Neutrophil (primary cell): ENCODE data around the gene UBE2C.

Source experiments
- H3K27ac ChIP-seq: fragments of 200-600 bp; sonication (generic); 2 replicates; pipeline ENCODE4 v1.5.1; 2016; ENCODE audit warnings: mild to moderate bottlenecking, moderate library complexity
- H3K27me3 ChIP-seq: fragments of 200-600 bp; sonication (generic); 2 replicates; pipeline ENCODE4 v1.6.0; 2016; ENCODE audit warnings: mild to moderate bottlenecking
- H3K36me3 ChIP-seq: fragments of 200-600 bp; sonication (generic); 2 replicates; pipeline ENCODE4 v1.5.1; 2017
- H3K4me1 ChIP-seq, 2 experiments: fragments of 200-600 bp in 1 of 2; sonication (generic) in 1 of 2; 1 replicate in 1 of 2; 2 replicates in 1 of 2; pipeline versions ENCODE4 v1.5.1 to v1.6.1; 2013 to 2016; ENCODE audit warnings: low read depth in 1 of 2, low read length in 1 of 2, mild to moderate bottlenecking in 1 of 2, moderate library complexity in 1 of 2; ENCODE audit not compliant: control insufficient read depth in 1 of 2, insufficient read depth in 1 of 2
- H3K4me3 ChIP-seq, 2 experiments: fragments of 200-600 bp in 1 of 2; sonication (generic) in 1 of 2; 1 replicate in 1 of 2; 2 replicates in 1 of 2; pipeline ENCODE4 v1.5.1; 2013 to 2016; ENCODE audit warnings: low read depth in 1 of 2, low read length in 1 of 2, mild to moderate bottlenecking in 1 of 2, moderate library complexity in 1 of 2
- H3K9me3 ChIP-seq: fragments of 200-600 bp; sonication (generic); 2 replicates; pipeline ENCODE4 v1.5.1; 2016
- TF ChIP-seq, protein P1 (sequence below): fragments of 200-600 bp; sonication (generic); IDR thresholded peaks from 2 replicates; pipeline ENCODE4 v1.5.1; 2016; ENCODE audit warnings: antibody characterized with exemption

Gene UBE2C

DNA sequence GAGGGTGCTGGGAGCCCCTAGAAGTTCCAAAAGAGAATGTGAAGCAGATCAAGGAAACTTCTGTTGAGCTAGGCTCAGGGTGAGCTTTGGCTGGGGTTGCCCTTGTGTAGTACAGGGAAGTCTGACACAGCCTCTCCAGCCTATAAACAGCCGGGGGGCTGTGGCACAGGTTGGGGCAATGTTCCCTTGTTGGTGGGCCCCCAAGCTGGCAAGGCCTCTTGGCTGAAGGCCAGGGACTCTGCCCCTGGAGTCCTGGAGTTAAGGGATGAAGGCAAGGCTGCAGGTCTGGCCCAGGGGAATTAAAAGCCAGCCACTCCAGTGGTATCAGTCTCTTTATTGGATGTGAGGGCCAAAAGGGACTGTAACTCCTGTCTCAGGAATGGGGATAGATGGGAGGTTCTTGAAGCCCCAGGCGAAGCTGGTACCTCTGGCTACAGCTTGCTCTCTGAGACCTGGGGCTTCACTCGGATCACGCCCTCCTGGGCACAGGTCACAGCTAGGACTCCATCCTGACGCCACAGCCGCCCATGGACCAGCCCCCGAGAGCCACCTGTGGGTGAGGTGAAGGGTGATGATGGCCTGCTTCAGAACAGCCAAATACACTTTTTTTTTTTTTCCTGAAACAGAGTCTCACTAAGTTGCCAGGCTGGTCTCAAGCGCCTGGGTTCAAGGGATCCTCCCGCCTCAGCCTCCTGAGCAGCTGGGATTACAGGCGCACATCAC lies 29.1 kb downstream of the UBE2C start:
- Histone ChIP-seq H3K27ac (peak overlapping the region; percentile 54), H3K4me1 (no peaks in the 10 kb centered on the region), H3K36me3 (peaks cover 72% of the 10 kb centered on the region), H3K9me3 (no peaks in the 10 kb centered on the region), H3K4me3 (no peak overlapping the region), H3K27me3 (no peaks in the 10 kb centered on the region)
- TF ChIP-seq, protein P1, sequence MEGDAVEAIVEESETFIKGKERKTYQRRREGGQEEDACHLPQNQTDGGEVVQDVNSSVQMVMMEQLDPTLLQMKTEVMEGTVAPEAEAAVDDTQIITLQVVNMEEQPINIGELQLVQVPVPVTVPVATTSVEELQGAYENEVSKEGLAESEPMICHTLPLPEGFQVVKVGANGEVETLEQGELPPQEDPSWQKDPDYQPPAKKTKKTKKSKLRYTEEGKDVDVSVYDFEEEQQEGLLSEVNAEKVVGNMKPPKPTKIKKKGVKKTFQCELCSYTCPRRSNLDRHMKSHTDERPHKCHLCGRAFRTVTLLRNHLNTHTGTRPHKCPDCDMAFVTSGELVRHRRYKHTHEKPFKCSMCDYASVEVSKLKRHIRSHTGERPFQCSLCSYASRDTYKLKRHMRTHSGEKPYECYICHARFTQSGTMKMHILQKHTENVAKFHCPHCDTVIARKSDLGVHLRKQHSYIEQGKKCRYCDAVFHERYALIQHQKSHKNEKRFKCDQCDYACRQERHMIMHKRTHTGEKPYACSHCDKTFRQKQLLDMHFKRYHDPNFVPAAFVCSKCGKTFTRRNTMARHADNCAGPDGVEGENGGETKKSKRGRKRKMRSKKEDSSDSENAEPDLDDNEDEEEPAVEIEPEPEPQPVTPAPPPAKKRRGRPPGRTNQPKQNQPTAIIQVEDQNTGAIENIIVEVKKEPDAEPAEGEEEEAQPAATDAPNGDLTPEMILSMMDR, result no peak

DNA sequence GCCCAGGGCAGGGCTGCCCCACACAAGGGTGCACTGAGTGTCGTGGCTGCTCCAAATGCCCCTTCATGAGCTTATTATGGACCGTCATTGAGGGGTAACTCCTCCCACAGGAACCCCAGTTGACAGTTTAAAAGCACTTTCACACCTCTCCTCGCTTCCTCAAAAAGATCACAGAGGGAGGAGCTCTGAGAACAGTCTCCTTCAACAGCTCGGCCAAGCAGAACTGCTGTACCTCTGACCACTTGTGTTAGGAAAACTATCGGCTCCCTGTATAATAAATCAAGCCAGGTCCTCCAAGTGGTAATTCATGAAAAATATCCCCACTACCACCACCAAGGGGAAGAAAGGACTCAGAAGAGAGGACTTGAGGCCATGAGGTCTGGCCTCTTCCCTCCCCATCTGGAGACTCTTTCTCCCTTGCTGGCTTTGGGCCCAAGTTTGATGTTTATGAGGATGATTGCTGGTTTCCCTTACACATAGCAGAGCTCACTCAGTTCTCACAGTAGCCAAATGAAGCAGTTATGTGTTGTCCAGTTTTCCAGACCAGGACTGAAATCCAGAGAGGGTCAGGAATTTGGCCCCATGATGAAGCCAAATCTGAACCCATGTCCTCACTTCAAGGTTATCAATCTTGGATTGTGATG lies 29.8 kb downstream of the UBE2C start:
- H3K27ac ChIP-seq, result peak overlapping the region; percentile 54
- no peak overlapping the region for H3K4me3 ChIP-seq
- H3K9me3 ChIP-seq, result no peaks in the 10 kb centered on the region
- peaks cover 79% of the 10 kb centered on the region for H3K36me3 ChIP-seq
- H3K4me1 ChIP-seq, result no peaks in the 10 kb centered on the region
- no peaks in the 10 kb centered on the region for H3K27me3 ChIP-seq
- TF ChIP-seq, protein P1, result no peak

DNA sequence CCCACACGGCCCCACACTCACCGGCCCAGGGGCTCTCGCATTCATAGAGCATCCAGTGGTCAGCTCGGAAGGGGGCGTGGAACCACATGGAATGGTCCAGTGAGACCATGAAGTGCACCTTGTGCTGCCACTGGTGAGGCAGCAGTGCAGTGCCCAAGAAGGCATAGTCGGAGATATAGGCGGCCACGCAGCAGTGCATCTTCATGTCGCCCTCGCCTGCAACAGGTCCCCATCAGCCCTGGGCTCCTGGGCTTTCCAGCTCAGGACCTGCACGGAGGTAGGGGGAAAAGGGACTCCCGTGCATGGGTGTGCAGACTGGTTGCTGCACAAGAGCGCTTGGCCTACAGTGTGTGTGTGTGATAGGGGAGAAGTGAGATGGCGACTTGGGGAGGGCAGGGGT lies 31.1 kb downstream of the UBE2C start:
- no peaks in the 10 kb centered on the region for H3K27me3 ChIP-seq
- H3K4me3 ChIP-seq, result no peak overlapping the region
- H3K4me1 ChIP-seq, result no peaks in the 10 kb centered on the region
- H3K36me3 ChIP-seq, result peaks cover 87% of the 10 kb centered on the region
- H3K9me3 ChIP-seq, result no peaks in the 10 kb centered on the region
- no peak overlapping the region for H3K27ac ChIP-seq
- TF ChIP-seq, protein P1, result no peak

DNA sequence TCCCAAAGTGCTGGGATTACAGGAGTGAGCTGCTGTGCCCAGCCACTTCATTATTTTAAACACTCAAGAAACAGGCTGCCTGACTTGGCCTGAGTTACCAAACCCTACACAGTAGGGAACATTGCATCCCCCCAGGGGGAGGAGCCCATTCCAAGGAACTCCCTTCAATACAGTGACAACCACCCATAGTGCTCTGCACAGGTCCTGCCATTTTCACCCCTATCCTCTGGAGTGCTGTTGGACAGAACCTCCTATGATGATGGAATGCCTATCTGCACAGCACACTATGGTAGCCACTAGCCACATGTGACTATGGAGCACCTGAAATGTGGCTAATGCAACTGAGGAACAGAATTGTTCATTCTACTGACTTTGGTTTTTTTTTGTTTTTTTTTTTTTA lies 33.0 kb downstream of the UBE2C start:
- Histone ChIP-seq H3K36me3 (peaks cover 99% of the 10 kb centered on the region), H3K27ac (no peak overlapping the region), H3K9me3 (no peaks in the 10 kb centered on the region), H3K27me3 (no peaks in the 10 kb centered on the region), H3K4me1 (no peaks in the 10 kb centered on the region), H3K4me3 (no peak overlapping the region)
- TF ChIP-seq, protein P1, result no peak

DNA sequence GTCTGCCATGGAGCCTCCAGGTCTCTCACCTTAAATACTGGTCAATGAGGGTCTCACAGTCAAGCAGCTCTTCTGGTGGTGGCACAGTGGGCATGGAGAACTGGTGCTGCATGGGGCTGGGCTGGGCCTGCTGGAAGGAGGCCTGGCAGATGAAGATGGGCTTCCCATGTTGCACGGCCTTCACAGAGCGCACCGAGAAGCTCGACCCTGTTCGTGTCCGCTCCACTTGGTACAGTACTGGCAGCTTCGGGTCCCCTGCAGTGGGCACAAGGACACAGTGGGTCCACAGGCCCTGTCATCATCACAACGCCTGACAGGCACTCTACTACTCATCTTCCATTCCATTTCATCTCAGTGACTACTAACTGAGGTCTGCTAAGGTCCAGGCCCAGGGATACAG lies 36.0 kb downstream of the UBE2C start:
- peaks cover 99% of the 10 kb centered on the region for H3K36me3 ChIP-seq
- H3K27ac ChIP-seq, result no peak overlapping the region
- TF ChIP-seq, protein P1, result no peak

More for the DNA sequence above, 36.0 kb downstream of the UBE2C start:
- Histone ChIP-seq H3K4me1 (no peaks in the 10 kb centered on the region), H3K4me3 (no peak overlapping the region), H3K27me3 (no peaks in the 10 kb centered on the region), H3K9me3 (no peaks in the 10 kb centered on the region)
